G401.6 (cell line): ENCODE data around the gene SNAPC1.
A peak's percentile ranks its signal among the peaks of the same experiment; 100 is the strongest.
"Not testable (repeated sequence)": the region's sequence is repeated elsewhere in the genome, so short reads cannot be mapped to it uniquely, and the experiment has no call there.

Experiments
- FAIRE-seq: peaks from 2 replicates; lab custom pipeline; 2012; peaks lifted over from hg19 to GRCh38; lab: Jason Lieb, UNC

Gene SNAPC1

GRCh38 chr14:61761959-61762786 lies at the start of gene SNAPC1:
Gene SNAPC1, plus strand, starts transcription at chr14:61762420. Its CDS starts 41 bp downstream, at chr14:61762461.
- FAIRE-seq: peak; percentile 98

GRCh38 chr14:61713724-61714437 lies 48.3 kb upstream of the SNAPC1 start:
- FAIRE-seq: no peak

- FAIRE-seq: no peak
These were observed 45.3 kb upstream of the SNAPC1 start for GRCh38 chr14:61716956-61717355.

- FAIRE-seq: no peak
These were observed 44.2 kb upstream of the SNAPC1 start for GRCh38 chr14:61718039-61718438.

- no peak for FAIRE-seq
These were observed 42.6 kb upstream of the SNAPC1 start for GRCh38 chr14:61719344-61720293.

GRCh38 chr14:61720294-61720661 lies 41.9 kb upstream of the SNAPC1 start:
- no peak for FAIRE-seq

GRCh38 chr14:61720741-61721140 lies 41.5 kb upstream of the SNAPC1 start:
- FAIRE-seq: no peak

GRCh38 chr14:61724133-61724532 lies 38.1 kb upstream of the SNAPC1 start:
- FAIRE-seq: no peak

GRCh38 chr14:61726778-61727658 lies 35.2 kb upstream of the SNAPC1 start:
- FAIRE-seq: no peak

GRCh38 chr14:61730756-61731373 lies 31.4 kb upstream of the SNAPC1 start:
- FAIRE-seq: peak; percentile 85

- FAIRE-seq: no peak
These were observed 28.2 kb upstream of the SNAPC1 start for GRCh38 chr14:61733972-61734371.

- FAIRE-seq: no peak
These were observed 25.5 kb upstream of the SNAPC1 start for GRCh38 chr14:61736751-61737150.

- no peak for FAIRE-seq
These were observed 24.3 kb upstream of the SNAPC1 start for GRCh38 chr14:61737915-61738314.

- FAIRE-seq: no peak
These were observed 23.1 kb upstream of the SNAPC1 start for GRCh38 chr14:61739133-61739532.

- no peak for FAIRE-seq
These were observed 19.8 kb upstream of the SNAPC1 start for GRCh38 chr14:61742371-61742770.

- no peak for FAIRE-seq
These were observed 18.0 kb upstream of the SNAPC1 start for GRCh38 chr14:61744238-61744637.

GRCh38 chr14:61746346-61746745 lies 15.9 kb upstream of the SNAPC1 start:
- FAIRE-seq: not testable (repeated sequence)

- FAIRE-seq: no peak
These were observed 15.3 kb upstream of the SNAPC1 start for GRCh38 chr14:61746881-61747280.

GRCh38 chr14:61747342-61747741 lies 14.9 kb upstream of the SNAPC1 start:
- peak; percentile 69 for FAIRE-seq

GRCh38 chr14:61749264-61749663 lies 13.0 kb upstream of the SNAPC1 start:
- FAIRE-seq: no peak

GRCh38 chr14:61749867-61750266 lies 12.4 kb upstream of the SNAPC1 start:
- no peak for FAIRE-seq
